Aorta (tissue), 5 donors: ENCODE results near the gene SYN1. TPM values are rescaled to one million over a fixed set of nuclear protein-coding genes. Genes with fewer than 3 reads are reported as not detected.
A peak's percentile ranks its signal among the peaks of the same experiment; 100 is the strongest.

ENCODE experiments used
- ATAC-seq: fragments of 200-7000 bp; cut with Tn5 transposase; one replicate; pipeline ENCODE4 v1.9.1; 2022; ENCODE audit warnings: moderate library complexity; ENCODE audit not compliant: low FRiP score
- DNase-seq, 2 donors: peaks; one replicate each; pipeline ENCODE4 v3.0.0-alpha.2; 2020
- H3K27ac ChIP-seq, 2 donors: one replicate each; pipeline ENCODE4 v1.5.1; 2013; ENCODE audit warnings: low read length in 2 of 2, mild to moderate bottlenecking in 2 of 2, moderate library complexity in 2 of 2, control low read depth in 1 of 2, inconsistent platforms in 1 of 2, low read depth in 1 of 2
- H3K27me3 ChIP-seq, 2 donors: one replicate each; pipeline ENCODE4 v1.6.1; 2013; ENCODE audit warnings: control low read depth in 1 of 2, low read length in 1 of 2, mild to moderate bottlenecking in 1 of 2, moderate library complexity in 1 of 2; ENCODE audit not compliant: insufficient read depth in 2 of 2, control insufficient read depth in 1 of 2
- H3K36me3 ChIP-seq, 2 donors: one replicate each; pipeline ENCODE4 v1.6.1; 2013; ENCODE audit warnings: control low read depth in 1 of 2, low read length in 1 of 2, mild to moderate bottlenecking in 1 of 2; ENCODE audit not compliant: insufficient read depth in 2 of 2, control insufficient read depth in 1 of 2
- H3K4me1 ChIP-seq, 2 donors: one replicate each; pipeline ENCODE4 v1.6.1; 2013; ENCODE audit warnings: low read length in 2 of 2, control low read depth in 1 of 2, mild to moderate bottlenecking in 1 of 2, moderate library complexity in 1 of 2; ENCODE audit not compliant: insufficient read depth in 2 of 2, control insufficient read depth in 1 of 2
- H3K4me3 ChIP-seq, 2 donors: one replicate each; pipeline ENCODE4 v1.5.1; 2013; ENCODE audit warnings: low read length in 2 of 2, control low read depth in 1 of 2, mild to moderate bottlenecking in 1 of 2
- H3K9me3 ChIP-seq: one replicate; pipeline ENCODE4 v1.6.1; 2013; ENCODE audit warnings: mild to moderate bottlenecking, low read length; ENCODE audit not compliant: control insufficient read depth
- WGBS, 2 donors: extraction: QIAGEN DNeasy Blood & Tissue Kit; methylation state at CpG; one replicate each; pipeline ENCODE4 v1.1.7; 2013; 5-methylcytosine and 5-hydroxymethylcytosine counted together
- intact Hi-C, 2 donors: fragments of 100-400 bp; cut with DNase I; formaldehyde crosslinking; loops; one replicate each; pipeline versions ENCODE4 v1.14.2 to v1.15.0; 2022
- polyA plus RNA-seq, 2 donors: library from polyadenylated mRNA; stranded (reverse); fragments of 200-250 nt; gene quantifications; one replicate each; pipeline ENCODE4 v1.2.3, GENCODE V29; 2013
- total RNA-seq, 2 donors: library from RNA; stranded (reverse); fragmentation: NEBNext Ultra II Directional; extraction: Animal tissue kit (Norgen Biotek cat#: 25700); gene quantifications; one replicate each; pipeline ENCODE4 v1.2.1, GENCODE V29; 2021
- donor health status: healthy with polysubstance abuse.
- donor health status: Bipolar disorder and iron deficiency.
- donor health status: DM: no; HTN: no; CAD: no.
- donor health status: DM: no; HTN: no; CAD: no.
- donor health status: DM: yes; HTN: yes; CAD: no.

SYN1 gene
- total and polyA plus RNA-seq, 4 donors, result 0.90 to 1.9 (median 1.5) TPM

DNA sequence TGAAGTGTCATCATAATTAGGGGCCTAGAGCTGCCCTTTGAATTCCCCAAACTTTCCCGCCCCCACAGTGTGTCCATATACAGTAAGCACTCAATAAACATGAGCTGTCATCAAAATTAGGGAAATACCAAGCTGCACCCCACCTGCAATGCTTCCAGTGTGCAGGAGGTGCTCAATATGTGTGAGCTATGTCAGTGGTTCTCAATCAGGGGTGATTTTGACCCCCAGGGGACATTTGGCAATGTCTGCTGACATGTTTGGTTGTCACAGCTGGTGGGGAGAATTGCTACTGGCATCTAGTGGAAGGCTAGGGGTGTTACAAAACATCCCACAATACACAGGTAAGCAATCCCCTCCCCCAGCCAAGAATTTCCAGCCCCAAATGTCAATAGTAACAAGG lies 9.3 kb upstream of the SYN1 start:
- no peak overlapping the region for H3K27ac ChIP-seq
- H3K27me3 ChIP-seq, result no peaks in the 10 kb centered on the region
- H3K4me1 ChIP-seq, result no peaks in the 10 kb centered on the region
- H3K9me3 ChIP-seq, result no peaks in the 10 kb centered on the region
- intact Hi-C loops, result no loop called here
- WGBS, 2 donors, result 76 to 96% methylated on average over 1 of the region's 1 CpG
- no peaks in the 10 kb centered on the region for H3K36me3 ChIP-seq
- DNase-seq (no peak), ATAC-seq (no peak)
- H3K4me3 ChIP-seq, result no peak overlapping the region

DNA sequence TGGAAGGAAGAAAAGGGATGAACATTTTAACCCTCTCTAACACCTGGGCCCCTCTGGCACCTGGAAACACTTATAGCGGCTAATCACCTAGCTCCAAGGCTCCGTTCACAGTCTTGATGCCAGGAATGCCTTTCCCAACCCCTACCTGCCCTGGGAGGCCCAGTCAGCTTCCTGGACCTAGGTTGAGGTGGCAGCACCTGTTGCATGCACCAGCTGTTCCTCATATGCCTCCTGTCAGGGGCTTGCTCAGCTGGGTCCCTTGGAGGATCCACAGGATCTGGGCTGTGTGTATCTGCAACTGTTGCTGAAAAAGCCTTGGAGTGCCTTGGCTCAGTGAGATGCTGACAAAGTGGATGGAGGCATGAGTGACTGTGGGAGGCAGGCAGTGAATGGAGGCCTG lies 5.7 kb upstream of the SYN1 start:
- Histone ChIP-seq H3K27ac (no peak overlapping the region), H3K36me3 (no peaks in the 10 kb centered on the region), H3K4me3 (no peak overlapping the region), H3K27me3 (no peaks in the 10 kb centered on the region), H3K9me3 (no peaks in the 10 kb centered on the region), H3K4me1 (no peaks in the 10 kb centered on the region)
- ATAC-seq (no peak), DNase-seq (no peak)
- intact Hi-C loops, result no loop called here
- 81 to 95% methylated on average over 2 of the region's 2 CpGs for WGBS, 2 donors

DNA sequence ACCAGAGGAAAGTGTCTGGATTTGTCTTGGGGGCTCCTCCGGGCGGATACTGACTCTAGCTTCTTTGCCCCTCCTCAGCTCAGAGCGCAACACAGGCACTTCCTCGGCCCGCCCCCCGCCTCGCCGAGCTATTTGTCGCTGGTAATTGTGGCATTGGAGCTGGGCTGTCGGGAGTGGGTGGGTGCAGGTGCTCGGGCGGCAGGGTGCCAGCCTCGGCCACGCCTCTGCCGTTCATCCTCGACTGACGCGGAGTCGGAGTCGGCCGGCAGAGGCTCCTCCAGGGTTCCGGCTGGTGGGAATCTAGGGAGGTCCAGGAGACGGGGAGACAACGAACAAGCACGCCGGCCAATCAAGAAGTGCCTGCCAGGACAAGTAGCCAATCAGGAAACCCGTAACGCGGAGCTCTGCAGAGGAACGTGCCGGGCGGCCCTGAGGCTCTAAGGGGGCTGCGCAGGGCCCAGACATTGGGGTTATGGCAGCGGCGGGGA lies 3.9 kb upstream of the SYN1 start:
- Histone ChIP-seq H3K4me3 (no peak overlapping the region), H3K9me3 (no peaks in the 10 kb centered on the region), H3K27me3 (no peaks in the 10 kb centered on the region), H3K4me1 (no peaks in the 10 kb centered on the region), H3K27ac (no peak overlapping the region), H3K36me3 (no peaks in the 10 kb centered on the region)
- DNase-seq, result peak; percentile 62 to 80
- ATAC-seq, result no peak
- intact Hi-C loops, result no loop called here
- WGBS, 2 donors, result 0 to 38% methylated on average over 35 of the region's 35 CpGs

DNA sequence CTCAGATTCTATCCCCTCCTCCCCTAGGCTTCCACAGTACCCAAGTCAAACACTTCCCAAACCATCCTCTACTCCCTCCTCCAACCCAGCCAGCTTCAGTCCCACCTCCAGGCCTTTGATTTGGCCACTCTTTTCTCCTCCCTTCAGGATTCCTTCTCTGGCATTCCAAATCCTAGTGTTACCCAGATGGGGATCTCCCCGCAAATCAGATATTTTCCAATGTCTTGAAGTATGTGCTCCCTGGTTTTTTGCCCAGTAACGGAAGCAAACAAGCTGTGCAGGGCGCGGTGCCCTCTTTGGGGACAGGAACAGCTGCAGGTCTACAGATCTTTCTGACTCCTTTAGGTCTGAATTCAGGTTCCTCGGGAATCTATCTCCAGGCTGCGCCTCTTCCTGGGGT lies 2.2 kb upstream of the SYN1 start:
- H3K27me3 ChIP-seq, result no peaks in the 10 kb centered on the region
- no peaks in the 10 kb centered on the region for H3K36me3 ChIP-seq
- intact Hi-C loops, result no loop called here
- ATAC-seq (no peak), DNase-seq (no peak)
- WGBS, 2 donors, result 76 to 84% methylated on average over 6 of the region's 6 CpGs
- no peak overlapping the region for H3K27ac ChIP-seq
- no peak overlapping the region for H3K4me3 ChIP-seq
- no peaks in the 10 kb centered on the region for H3K4me1 ChIP-seq
- no peaks in the 10 kb centered on the region for H3K9me3 ChIP-seq

DNA sequence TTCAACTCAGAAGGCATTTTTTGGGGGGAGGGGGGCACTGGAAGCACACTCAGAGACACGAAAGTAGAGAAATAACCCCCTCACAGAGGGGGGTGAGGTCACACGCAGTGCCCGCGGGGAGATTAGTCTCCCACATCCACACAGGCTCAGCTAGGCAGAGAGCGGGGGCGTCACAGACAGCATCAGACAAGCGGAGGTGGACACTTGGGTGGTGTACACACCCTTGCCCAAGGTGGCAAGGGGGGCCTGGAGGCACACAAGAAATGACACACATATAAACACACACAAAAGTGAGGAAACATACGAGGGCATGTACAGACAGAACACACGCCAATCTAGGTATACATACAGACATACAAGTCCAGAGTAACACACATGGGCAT lies 637 bp upstream of the SYN1 start:
- Histone ChIP-seq H3K36me3 (no peaks in the 10 kb centered on the region), H3K4me1 (no peaks in the 10 kb centered on the region), H3K9me3 (no peaks in the 10 kb centered on the region), H3K4me3 (no peak overlapping the region), H3K27ac (no peak overlapping the region), H3K27me3 (no peaks in the 10 kb centered on the region)
- WGBS, 2 donors, result 51 to 65% methylated on average over 9 of the region's 9 CpGs
- intact Hi-C loops, result no loop called here
- DNase-seq (no peak), ATAC-seq (no peak)

DNA sequence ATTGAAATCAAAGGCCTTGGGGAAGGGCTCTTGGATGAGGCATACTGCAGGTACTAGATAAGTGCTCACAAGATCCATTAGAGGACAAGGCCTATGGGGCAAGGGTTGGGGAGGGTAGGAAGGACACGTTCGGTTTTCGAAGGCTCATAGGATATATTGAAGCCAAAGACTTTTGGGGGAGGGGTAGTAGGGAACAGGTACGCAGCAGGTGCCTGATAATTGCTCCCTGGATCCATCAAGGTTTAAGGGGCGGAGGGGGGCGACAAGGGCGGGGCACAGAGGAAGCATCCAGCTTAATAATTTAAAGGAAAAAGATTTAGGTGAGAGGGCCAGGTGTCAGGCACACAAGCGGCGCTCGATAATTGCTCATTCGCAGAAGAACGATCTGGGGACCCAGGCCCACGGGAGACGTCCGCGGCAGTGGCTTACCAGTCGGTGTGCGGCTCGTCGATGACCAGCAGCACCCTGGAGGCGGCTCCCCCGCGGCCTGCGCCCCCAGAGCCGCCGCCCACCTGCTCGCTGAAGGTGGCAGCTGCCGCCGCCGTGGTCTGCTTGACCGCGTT lies 653 bp downstream of the SYN1 start:
- no peaks in the 10 kb centered on the region for H3K36me3 ChIP-seq
- no peak for ATAC-seq
- WGBS, 2 donors, result 27 to 57% methylated on average over 32 of the region's 32 CpGs
- no peak for DNase-seq
- no peak overlapping the region for H3K4me3 ChIP-seq
- no peaks in the 10 kb centered on the region for H3K27me3 ChIP-seq
- no peak overlapping the region for H3K27ac ChIP-seq
- intact Hi-C loops, result no loop called here
- H3K9me3 ChIP-seq, result no peaks in the 10 kb centered on the region
- no peaks in the 10 kb centered on the region for H3K4me1 ChIP-seq

DNA sequence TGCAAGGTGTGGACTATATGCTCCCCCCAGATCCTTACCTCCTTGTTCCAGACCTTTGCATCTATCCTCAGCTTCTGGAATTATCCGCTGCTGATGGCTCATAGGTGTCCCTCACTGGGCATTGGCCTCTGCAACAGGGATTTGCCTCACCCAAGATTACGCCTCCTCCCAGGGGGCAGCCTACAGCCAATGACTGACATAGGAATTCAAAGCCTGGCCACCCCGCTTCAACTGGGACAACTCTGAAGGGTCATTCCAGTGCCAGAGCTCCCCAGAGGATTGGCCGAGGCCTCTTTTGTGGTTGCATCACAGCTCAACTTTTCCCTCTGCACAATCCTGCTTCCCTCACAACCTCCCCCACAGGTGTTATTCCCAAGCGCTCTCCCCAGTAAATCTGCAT lies 5.0 kb downstream of the SYN1 start:
- WGBS, 2 donors, result 72 to 73% methylated on average over 5 of the region's 5 CpGs
- Histone ChIP-seq H3K27me3 (no peaks in the 10 kb centered on the region), H3K4me1 (no peaks in the 10 kb centered on the region), H3K4me3 (no peak overlapping the region), H3K9me3 (no peaks in the 10 kb centered on the region), H3K27ac (no peak overlapping the region), H3K36me3 (no peaks in the 10 kb centered on the region)
- DNase-seq (no peak), ATAC-seq (no peak)
- intact Hi-C loops, result no loop called here

DNA sequence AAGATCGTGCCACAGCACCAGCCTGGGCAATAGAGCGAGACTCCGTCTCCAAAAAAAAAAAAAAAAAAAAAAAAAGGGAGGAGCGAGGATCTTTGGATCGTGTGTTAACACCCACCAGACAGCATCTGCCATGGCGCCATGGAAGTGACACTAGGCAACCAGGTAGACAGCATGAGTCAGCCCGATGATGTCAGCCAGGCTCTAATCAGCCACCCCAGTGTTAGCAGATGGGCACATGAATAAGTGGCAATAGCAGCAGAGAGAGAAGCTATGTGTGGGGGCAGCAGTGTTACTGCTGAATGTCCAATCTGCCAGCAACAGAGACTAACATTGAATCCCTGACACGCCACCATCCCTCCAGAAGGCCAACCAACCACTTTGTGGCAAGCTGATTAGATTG lies 6.6 kb downstream of the SYN1 start:
- intact Hi-C loops, result no loop called here
- ATAC-seq (no peak), DNase-seq (no peak)
- Histone ChIP-seq H3K4me3 (no peak overlapping the region), H3K4me1 (no peaks in the 10 kb centered on the region), H3K27me3 (no peaks in the 10 kb centered on the region), H3K27ac (no peak overlapping the region), H3K9me3 (no peaks in the 10 kb centered on the region), H3K36me3 (no peaks in the 10 kb centered on the region)
- 81 to 92% methylated on average over 8 of the region's 8 CpGs for WGBS, 2 donors

DNA sequence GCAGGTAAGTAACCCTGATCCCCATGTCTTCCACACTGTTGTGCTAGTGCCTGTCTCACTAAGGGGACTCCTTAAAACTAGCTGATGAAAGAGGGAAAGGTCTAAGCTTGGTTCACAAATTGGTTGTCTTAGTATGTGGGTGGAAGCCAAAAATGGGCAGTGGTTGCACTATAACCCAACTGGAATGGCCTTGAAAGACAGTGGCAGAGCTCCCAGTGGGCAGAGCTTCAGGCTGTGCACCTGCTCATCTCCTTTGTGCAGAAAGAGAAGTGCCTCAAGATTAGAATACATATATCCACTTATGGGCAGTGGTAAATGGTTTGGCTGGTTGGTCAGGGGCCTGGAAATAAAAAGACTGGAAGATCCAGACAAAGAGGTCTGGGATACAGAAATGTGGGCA lies 7.2 kb downstream of the SYN1 start:
- Histone ChIP-seq H3K27ac (no peak overlapping the region), H3K4me1 (no peaks in the 10 kb centered on the region), H3K4me3 (no peak overlapping the region), H3K27me3 (no peaks in the 10 kb centered on the region), H3K9me3 (no peaks in the 10 kb centered on the region), H3K36me3 (no peaks in the 10 kb centered on the region)
- intact Hi-C loops, result no loop called here
- ATAC-seq, result no peak
- no peak for DNase-seq
